A673 (cell line): ENCODE data around the gene RD3L. TPM values are rescaled to one million over a fixed set of nuclear protein-coding genes. Genes with fewer than 3 reads are reported as not detected.

ENCODE experiments used
- BruUV-seq: library from RNA; stranded (reverse); fragments of 400-500 nt; replicated peaks from 2 replicates; lab custom pipeline; 2021; lab: Mats Ljungman, UMichigan
- CTCF ChIA-PET: fragments of 300-600 bp; sonication (Branson Sonifier 250); formaldehyde crosslinking; loops from one replicate; lab custom pipeline; 2022; ENCODE audit warnings: antibody characterized with exemption; lab: Charles Lee
- POLR2A ChIA-PET: fragments of 300-600 bp; sonication (Branson Sonifier 250); formaldehyde crosslinking; loops from one replicate; lab custom pipeline; 2022; ENCODE audit warnings: antibody characterized with exemption; ENCODE audit not compliant: low non-redundant PET; lab: Charles Lee
- DNase-seq: peaks from one replicate; pipeline ENCODE4 v3.0.0-alpha.2; 2015; ENCODE audit warnings: low spot score
- H3K27ac ChIP-seq: fragments of 200-600 bp; sonication (generic); 2 replicates; pipeline ENCODE4 v1.5.1; 2016; ENCODE audit warnings: mixed run types, low read depth, mild to moderate bottlenecking, mixed read lengths, antibody characterized with exemption, low read length; ENCODE audit not compliant: poor library complexity, severe bottlenecking
- H3K27me3 ChIP-seq: fragments of 200-600 bp; sonication (generic); replicated peaks from 2 replicates; pipeline ENCODE4 v1.6.1; 2017; ENCODE audit warnings: mixed run types, low read depth, mild to moderate bottlenecking, mixed read lengths, antibody characterized with exemption, low read length; ENCODE audit not compliant: insufficient read depth, poor library complexity
- H3K36me3 ChIP-seq: fragments of 200-600 bp; sonication (generic); 2 replicates; pipeline ENCODE4 v1.6.1; 2016; ENCODE audit warnings: mixed run types, mild to moderate bottlenecking, mixed read lengths, antibody characterized with exemption, low read length; ENCODE audit not compliant: insufficient read depth, poor library complexity, severe bottlenecking
- H3K4me1 ChIP-seq: fragments of 200-600 bp; sonication (generic); 2 replicates; pipeline ENCODE4 v1.6.1; 2017; ENCODE audit warnings: mixed run types, mild to moderate bottlenecking, mixed read lengths, antibody characterized with exemption, low read length; ENCODE audit not compliant: insufficient read depth, poor library complexity, severe bottlenecking
- H3K4me3 ChIP-seq: fragments of 200-600 bp; sonication (generic); 2 replicates; pipeline ENCODE4 v1.5.1; 2016; ENCODE audit warnings: low read depth, mixed run types, mild to moderate bottlenecking, mixed read lengths, low read length; ENCODE audit not compliant: poor library complexity, severe bottlenecking
- H3K9me3 ChIP-seq: fragments of 200-600 bp; sonication (generic); 2 replicates; pipeline ENCODE4 v1.6.1; 2016; ENCODE audit warnings: mixed run types, low read depth, mild to moderate bottlenecking, mixed read lengths, antibody characterized with exemption, low read length; ENCODE audit not compliant: poor library complexity, severe bottlenecking
- CTCF ChIP-seq: fragments of 300-800, 200-600 bp; sonication (generic); conservative IDR thresholded peaks from 2 replicates; pipeline ENCODE4 v1.5.1; 2017; ENCODE audit warnings: low read depth, mild to moderate bottlenecking, antibody characterized with exemption, low read length, moderate library complexity, mixed read lengths
- EZH2 ChIP-seq: fragments of 200-600 bp; sonication (generic); IDR thresholded peaks from 2 replicates; pipeline ENCODE4 v1.6.1; 2017; ENCODE audit warnings: borderline replicate concordance, low read depth, mild to moderate bottlenecking, mixed read lengths, antibody characterized with exemption, low read length; ENCODE audit not compliant: poor library complexity, severe bottlenecking
- intact Hi-C: fragments of 100-400 bp; cut with micrococcal nuclease; formaldehyde crosslinking; loops from one replicate; pipeline ENCODE4 v1.10.0; 2022; ENCODE audit not compliant: unreplicated experiment
- total RNA-seq: library from RNA; stranded (reverse); gene quantifications from 2 replicates; pipeline ENCODE4 v1.2.3, GENCODE V29; 2021

Gene RD3L
- total RNA-seq, 1 experiment from 2014 or later: not detected

DNA sequence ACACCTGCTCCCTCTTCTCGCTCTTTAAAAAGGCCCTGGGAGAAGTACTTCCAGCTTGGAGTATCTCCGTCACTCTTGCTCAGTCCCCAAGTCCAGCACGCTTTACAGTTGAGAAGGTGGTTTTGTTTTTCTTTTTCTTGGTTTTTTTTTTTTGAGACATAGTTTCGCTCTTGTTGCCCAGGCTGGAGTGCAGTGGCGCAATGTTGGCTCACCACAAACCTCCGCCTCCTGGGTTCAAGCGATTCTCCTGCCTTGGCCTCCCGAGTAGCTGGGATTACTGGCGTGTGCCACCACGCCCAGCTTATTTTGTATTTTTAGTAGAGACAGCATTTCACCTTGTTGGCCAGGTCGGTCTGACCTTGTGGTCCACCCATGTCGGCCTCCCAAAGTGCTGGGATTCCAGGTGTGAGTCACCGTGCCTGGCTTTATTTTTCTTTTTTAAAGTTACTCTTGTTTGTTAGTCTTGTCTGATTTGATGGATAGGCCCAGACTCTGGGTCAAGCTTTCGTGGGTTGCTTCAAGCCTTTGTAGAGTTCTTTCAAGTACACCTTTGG lies 12.2 kb downstream of the RD3L start:
- Histone ChIP-seq H3K36me3 (no peaks in the 10 kb centered on the region), H3K9me3 (no peaks in the 10 kb centered on the region), H3K4me3 (no peak overlapping the region), H3K27ac (no peak overlapping the region), H3K27me3 (no peaks in the 10 kb centered on the region), H3K4me1 (no peaks in the 10 kb centered on the region)
- BruUV-seq: no TSS peak
- intact Hi-C loops: no loop called here
- CTCF ChIA-PET: no interaction called here
- no peak for TF ChIP-seq EZH2
- no peak for TF ChIP-seq CTCF
- POLR2A ChIA-PET: no interaction called here
- DNase-seq: no peak

- Histone ChIP-seq H3K27ac (no peak within 1 kb of the TSS), H3K27me3 (no peaks in the 10 kb centered on the region), H3K36me3 (no peaks in the 10 kb centered on the region), H3K9me3 (no peaks in the 10 kb centered on the region), H3K4me1 (no peaks in the 10 kb centered on the region), H3K4me3 (no peak within 1 kb of the TSS)
- CTCF ChIA-PET: no interaction called here
- DNase-seq: no peak
- POLR2A ChIA-PET: no interaction called here
- intact Hi-C loops: no loop called here
- no peak for TF ChIP-seq CTCF
- TF ChIP-seq EZH2: no peak
- BruUV-seq: no TSS peak
Measured at GRCh38 chr14:103928011-103928890, 14.1 kb downstream of the RD3L start, which contains the start of gene TDRD9. Gene TDRD9 (plus strand): TSS chr14:103928456. CDS start chr14:103928510, 54 bp downstream.

- ChIA-PET CTCF (no interaction called here), POLR2A (no interaction called here)
- Histone ChIP-seq H3K36me3 (no peaks in the 10 kb centered on the region), H3K27me3 (no peaks in the 10 kb centered on the region), H3K9me3 (no peaks in the 10 kb centered on the region), H3K4me3 (no peak overlapping the region), H3K27ac (no peak overlapping the region), H3K4me1 (no peaks in the 10 kb centered on the region)
- DNase-seq: no peak
- intact Hi-C loops: no loop called here
- TF ChIP-seq CTCF: no peak
- TF ChIP-seq EZH2: no peak
- no TSS peak for BruUV-seq
Measured at GRCh38 chr14:103927566-103927965, 14.8 kb downstream of the RD3L start.
